WTC11 (cell line): Measurements from ENCODE around the gene ZFYVE16. TPM values are rescaled to one million over a fixed set of nuclear protein-coding genes. Genes with fewer than 3 reads are reported as not detected.

ENCODE experiments used
- AFF4 ChIP-seq: sonication (generic); formaldehyde crosslinking; IDR thresholded peaks from 2 replicates; pipeline ENCODE4 v1.8.1; 2023; ENCODE audit warnings: mild to moderate bottlenecking, missing genetic modification reagents, borderline replicate concordance
- ATF3 ChIP-seq: sonication (generic); formaldehyde crosslinking; conservative IDR thresholded peaks from 2 replicates; pipeline ENCODE4 v1.8.1; 2022; ENCODE audit warnings: mild to moderate bottlenecking, missing genetic modification reagents
- FOXJ3 ChIP-seq: sonication (generic); formaldehyde crosslinking; IDR thresholded peaks from 2 replicates; pipeline ENCODE4 v1.9.0; 2021; ENCODE audit warnings: missing genetic modification reagents, mild to moderate bottlenecking, borderline replicate concordance
- FOXP4 ChIP-seq: sonication (generic); formaldehyde crosslinking; IDR thresholded peaks from 2 replicates; pipeline ENCODE4 v1.8.0; 2022; ENCODE audit warnings: mild to moderate bottlenecking, missing genetic modification reagents
- GRHL2 ChIP-seq: fragments of 250-450 bp; sonication (Bioruptor Pico); IDR thresholded peaks from 2 replicates; pipeline ENCODE4 v1.8.0; 2022; ENCODE audit warnings: mild to moderate bottlenecking, moderate library complexity; ENCODE audit not compliant: insufficient replicate concordance, severe bottlenecking
- HMGA2 ChIP-seq: fragments of 250-450 bp; sonication (Bioruptor Pico); IDR thresholded peaks from 2 replicates; pipeline ENCODE4 v1.4.0; 2021; ENCODE audit warnings: mild to moderate bottlenecking, moderate library complexity
- NFATC4 ChIP-seq: fragments of 250-450 bp; sonication (Bioruptor Pico); IDR thresholded peaks from 2 replicates; pipeline ENCODE4 v1.9.0; 2021; ENCODE audit warnings: mild to moderate bottlenecking
- NR1H2 ChIP-seq: sonication (generic); formaldehyde crosslinking; IDR thresholded peaks from 2 replicates; pipeline ENCODE4 v1.9.0; 2021; ENCODE audit warnings: mild to moderate bottlenecking, moderate library complexity, missing genetic modification reagents
- PRDM15 ChIP-seq: sonication (generic); formaldehyde crosslinking; IDR thresholded peaks from 2 replicates; pipeline ENCODE4 v1.8.0; 2022; ENCODE audit warnings: missing genetic modification reagents
- SP1 ChIP-seq: sonication (generic); formaldehyde crosslinking; conservative IDR thresholded peaks from 2 replicates; pipeline ENCODE4 v1.8.1; 2022; ENCODE audit warnings: missing genetic modification reagents
- TEAD4 ChIP-seq: sonication (generic); formaldehyde crosslinking; IDR thresholded peaks from 2 replicates; pipeline ENCODE4 v1.8.0; 2022; ENCODE audit warnings: mild to moderate bottlenecking, missing genetic modification reagents
- ZBTB43 ChIP-seq: sonication (generic); formaldehyde crosslinking; IDR thresholded peaks from 2 replicates; pipeline ENCODE4 v1.8.1; 2023; ENCODE audit warnings: mild to moderate bottlenecking, missing genetic modification reagents
- ZMAT4 ChIP-seq: fragments of 250-450 bp; sonication (Bioruptor Pico); IDR thresholded peaks from 2 replicates; pipeline ENCODE4 v1.9.0; 2021; ENCODE audit warnings: mild to moderate bottlenecking
- ZNF232 ChIP-seq: sonication (generic); formaldehyde crosslinking; IDR thresholded peaks from 2 replicates; pipeline ENCODE4 v1.8.0; 2022; ENCODE audit warnings: mild to moderate bottlenecking, missing genetic modification reagents
- ZNF263 ChIP-seq: sonication (generic); formaldehyde crosslinking; IDR thresholded peaks from 2 replicates; pipeline ENCODE4 v1.8.1; 2022; ENCODE audit warnings: low read depth, mild to moderate bottlenecking, moderate library complexity, missing genetic modification reagents
- ZNF281 ChIP-seq: sonication (generic); formaldehyde crosslinking; IDR thresholded peaks from 2 replicates; pipeline ENCODE4 v1.8.0; 2023; ENCODE audit warnings: mild to moderate bottlenecking, missing genetic modification reagents
- ZNF416 ChIP-seq: fragments of 250-450 bp; sonication (Bioruptor Pico); IDR thresholded peaks from 2 replicates; pipeline ENCODE4 v1.9.0; 2021; ENCODE audit warnings: mild to moderate bottlenecking, inconsistent platforms
- total RNA-seq: library from RNA; stranded (reverse); gene quantifications from 3 replicates; pipeline ENCODE4 v1.2.3, GENCODE V29; 2021

The ZFYVE16 gene
- total RNA-seq, 1 experiment from 2014 or later, result 25.3 TPM

GRCh38 chr5:80407735-80408483 lies at the start of gene ZFYVE16 (continued):
- no peak for TF ChIP-seq ZNF416 (CRISPR knock-in tag)
- no peak for TF ChIP-seq AFF4 (CRISPR knock-in tag)
- TF ChIP-seq SP1 (CRISPR knock-in tag), result peak; percentile 67
- no peak for TF ChIP-seq FOXJ3 (CRISPR knock-in tag)
- TF ChIP-seq ZMAT4 (CRISPR knock-in tag), result no peak
- TF ChIP-seq ZNF263, result no peak
- TF ChIP-seq ATF3 (CRISPR knock-in tag), result no peak
- TF ChIP-seq ZNF281 (CRISPR knock-in tag), result no peak
- TF ChIP-seq ZNF232 (CRISPR knock-in tag), result 0 out of 2 replicates have a peak, but pooled peaks have one; percentile 20
- TF ChIP-seq FOXP4, result peak; percentile 11; the same call in 1 of the 2 replicates
- TF ChIP-seq NR1H2 (CRISPR knock-in tag), result no peak
- TF ChIP-seq HMGA2 (CRISPR knock-in tag), result no peak
- TF ChIP-seq ZBTB43 (CRISPR knock-in tag), result peak; percentile 45; the same call in 1 of the 2 replicates
- TF ChIP-seq GRHL2 (CRISPR knock-in tag), result no peak
- no peak for TF ChIP-seq NFATC4 (CRISPR knock-in tag)
- peak; percentile 22; the same call in 1 of the 2 replicates for TF ChIP-seq PRDM15 (CRISPR knock-in tag)
- TF ChIP-seq TEAD4 (CRISPR knock-in tag), result no peak
